Choroid plexus epithelial cell (primary cell): Measurements from ENCODE around the gene ARMCX2.
"Not testable (repeated sequence)": the region's sequence is repeated elsewhere in the genome, so short reads cannot be mapped to it uniquely, and the experiment has no call there.

Source experiments
- DNase-seq: peaks from one replicate; pipeline ENCODE4 v3.0.0-alpha.2; 2010; ENCODE audit warnings: low read depth
- H3K4me3 ChIP-seq: 2 replicates; pipeline ENCODE4 v1.5.1; 2011; ENCODE audit warnings: low read depth, mild to moderate bottlenecking, control low read depth, low read length, moderate library complexity
- CTCF ChIP-seq: conservative IDR thresholded peaks from 2 replicates; pipeline ENCODE4 v1.5.1; 2011; ENCODE audit warnings: low read depth, mild to moderate bottlenecking, control low read depth, inconsistent platforms, low read length, moderate library complexity

ARMCX2 gene

DNA sequence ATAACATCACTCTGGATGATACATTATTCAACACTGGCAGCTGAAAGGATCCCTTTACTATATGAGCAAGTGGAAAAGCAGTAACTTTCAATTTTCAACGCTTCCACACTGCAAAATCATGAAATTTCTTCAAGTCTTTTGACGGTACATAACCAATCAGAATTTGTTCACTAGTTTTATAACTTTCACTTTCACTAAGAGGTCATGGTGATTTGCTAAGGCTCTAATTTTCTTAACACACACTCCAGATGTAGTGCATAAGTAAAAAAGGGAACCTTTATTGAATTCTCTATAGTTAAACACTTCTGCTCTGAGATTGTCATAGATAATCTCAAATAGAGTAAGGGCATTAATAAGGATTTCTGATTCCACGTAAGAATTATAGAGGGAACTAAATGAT, 4.1 kb downstream of the ARMCX2 start:
- no peak overlapping the region for H3K4me3 ChIP-seq
- no peak for TF ChIP-seq CTCF
- no peak for DNase-seq

DNA sequence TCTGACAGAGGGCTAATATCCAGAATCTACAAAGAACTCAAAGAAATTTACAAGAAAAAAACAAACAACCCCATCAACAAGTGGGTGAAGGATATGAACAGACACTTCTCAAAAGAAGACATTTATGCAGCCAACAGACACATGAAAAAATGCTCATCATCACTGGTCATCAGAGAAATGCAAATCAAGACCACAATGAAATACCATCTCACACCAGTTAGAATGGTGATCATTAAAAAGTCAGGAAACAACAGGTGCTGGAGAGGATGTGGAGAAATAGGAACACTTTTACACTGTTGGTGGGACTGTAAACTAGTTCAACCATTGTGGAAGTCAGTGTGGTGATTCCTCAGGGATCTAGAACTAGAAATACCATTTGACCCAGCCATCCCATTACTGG, 11.9 kb downstream of the ARMCX2 start:
- not testable (repeated sequence) for H3K4me3 ChIP-seq, DNase-seq

DNA sequence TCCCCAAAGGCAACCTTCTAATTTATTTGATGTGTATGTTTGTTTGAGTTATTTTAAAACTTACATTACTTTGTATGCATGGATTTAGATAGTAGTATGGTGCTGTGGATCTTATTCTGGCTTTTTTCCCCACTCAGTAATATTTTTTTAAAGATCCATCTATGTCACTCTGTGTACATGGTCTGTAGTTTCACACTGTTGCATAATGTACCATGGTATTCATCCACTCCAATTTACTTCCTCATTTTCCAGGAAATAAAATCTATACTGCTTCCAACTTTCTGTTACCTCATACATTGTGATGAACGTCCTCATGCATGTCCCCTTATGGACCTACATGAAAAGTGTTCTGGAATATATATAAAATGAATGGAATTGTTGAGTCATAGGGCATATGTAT, 17.6 kb downstream of the ARMCX2 start:
- TF ChIP-seq CTCF = no peak

DNA sequence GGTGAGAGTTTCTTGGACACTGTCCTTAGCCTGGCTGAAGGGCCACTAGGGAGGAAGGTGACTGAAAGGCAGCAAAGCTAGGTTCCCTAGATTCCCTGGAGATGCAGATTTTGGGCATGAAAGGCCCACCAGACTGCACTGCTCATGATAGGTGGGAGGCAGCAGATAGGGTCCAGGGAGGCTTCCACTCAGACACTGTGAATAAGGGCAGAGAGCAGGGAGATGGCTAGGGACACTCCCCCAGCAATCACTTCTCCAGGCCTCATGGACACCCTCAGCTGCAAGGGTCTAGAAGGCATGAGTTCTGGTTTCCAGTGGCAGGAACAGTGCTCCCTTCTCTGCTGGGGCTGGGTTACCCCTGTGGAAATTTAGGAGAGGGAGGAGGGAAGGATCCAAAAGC, 20.1 kb downstream of the ARMCX2 start:
- DNase-seq = no peak
- TF ChIP-seq CTCF = no peak
- H3K4me3 ChIP-seq = no peak overlapping the region

More for the DNA sequence above, 17.6 kb downstream of the ARMCX2 start:
- no peak for DNase-seq
- no peak overlapping the region for H3K4me3 ChIP-seq

DNA sequence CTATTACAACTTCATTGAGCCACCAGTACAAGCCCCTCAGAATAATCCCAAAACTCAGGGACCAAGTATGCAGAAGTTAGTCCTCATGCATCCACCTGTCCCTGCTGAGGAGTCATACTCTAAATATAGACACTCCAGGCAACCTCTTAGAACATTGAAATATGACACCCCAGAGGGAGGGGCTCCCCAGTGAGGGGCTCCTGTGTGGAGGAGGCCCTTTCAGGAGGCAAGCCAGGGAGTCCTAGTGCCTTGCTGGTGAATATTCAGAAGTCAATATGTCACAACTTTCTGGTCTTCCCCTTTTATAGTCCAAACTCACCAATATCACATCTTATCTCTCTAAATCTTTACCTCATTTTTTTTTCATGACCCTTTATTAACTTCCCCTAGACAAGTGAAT, 40.3 kb downstream of the ARMCX2 start:
- no peak for TF ChIP-seq CTCF
- peak; percentile 18 for DNase-seq
- no peak overlapping the region for H3K4me3 ChIP-seq

- DNase-seq = peak; percentile 72
- peak; percentile 51 for TF ChIP-seq CTCF
- H3K4me3 ChIP-seq = peak within 1 kb of the TSS; percentile 74
Measured at GRCh38 chrX:101617211-101618191, 42.1 kb downstream of the ARMCX2 start, which contains the start of gene ARMCX6. ARMCX6 (minus strand) TSS chrX:101618000; CDS start chrX:101616620, 1,380 bp downstream.

- no peak for DNase-seq
- TF ChIP-seq CTCF = no peak
- no peak overlapping the region for H3K4me3 ChIP-seq
Measured at GRCh38 chrX:101605728-101606127, 53.9 kb downstream of the ARMCX2 start.
